GM06990 (cell line): Measurements from ENCODE around the gene NOD1.
A peak's percentile ranks its signal among the peaks of the same experiment; 100 is the strongest.
"Not testable (repeated sequence)": the region's sequence is repeated elsewhere in the genome, so short reads cannot be mapped to it uniquely, and the experiment has no call there.

Experiments used
- DNase-seq: peaks from one replicate; pipeline ENCODE4 v3.0.0-alpha.2; 2011; ENCODE audit not compliant: insufficient read length; ENCODE audit errors: extremely low read depth
- H3K27me3 ChIP-seq: replicated peaks from 2 replicates; pipeline ENCODE4 v1.6.0; 2011; ENCODE audit warnings: low read length; ENCODE audit not compliant: control insufficient read depth, insufficient read depth
- H3K36me3 ChIP-seq: 2 replicates; pipeline ENCODE4 v1.5.1; 2011; ENCODE audit warnings: low read length; ENCODE audit not compliant: control insufficient read depth, insufficient read depth
- H3K4me3 ChIP-seq: replicated peaks from 2 replicates; pipeline ENCODE4 v1.5.1; 2011; ENCODE audit warnings: low read depth, mild to moderate bottlenecking, control low read depth, low read length
- CTCF ChIP-seq: IDR thresholded peaks from 2 replicates; pipeline ENCODE4 v1.5.1; 2011; ENCODE audit warnings: low read length, control low read depth, mild to moderate bottlenecking, inconsistent platforms; ENCODE audit not compliant: insufficient read depth, poor library complexity, severe bottlenecking

Gene NOD1

GRCh38 chr7:30478349-30479201, at the start of gene NOD1:
NOD1 (minus strand) TSS chr7:30478784; CDS start chr7:30456921, 21,863 bp downstream.
- TF ChIP-seq CTCF, result no peak
- Histone ChIP-seq H3K27me3 (no peaks in the 10 kb centered on the region), H3K36me3 (no peaks in the 10 kb centered on the region), H3K4me3 (peak within 1 kb of the TSS; percentile 80)
- peak; percentile 86 for DNase-seq

GRCh38 chr7:30527297-30527696, 48.7 kb upstream of the NOD1 start:
- not testable (repeated sequence) for H3K36me3 ChIP-seq, DNase-seq, H3K27me3 ChIP-seq, H3K4me3 ChIP-seq

GRCh38 chr7:30526163-30526562, 47.6 kb upstream of the NOD1 start:
- Histone ChIP-seq H3K36me3 (no peaks in the 10 kb centered on the region), H3K27me3 (no peaks in the 10 kb centered on the region), H3K4me3 (no peak overlapping the region)
- no peak for DNase-seq
- TF ChIP-seq CTCF, result no peak

- Histone ChIP-seq H3K36me3 (no peaks in the 10 kb centered on the region), H3K27me3 (no peaks in the 10 kb centered on the region), H3K4me3 (no peak overlapping the region)
- DNase-seq, result no peak
- TF ChIP-seq CTCF, result no peak
Observed at GRCh38 chr7:30525429-30525828, 46.8 kb upstream of the NOD1 start.

- no peak for DNase-seq
- TF ChIP-seq CTCF, result no peak
- Histone ChIP-seq H3K4me3 (no peak overlapping the region), H3K36me3 (no peaks in the 10 kb centered on the region), H3K27me3 (no peaks in the 10 kb centered on the region)
Observed at GRCh38 chr7:30524545-30524944, 46.0 kb upstream of the NOD1 start.

GRCh38 chr7:30523466-30523865, 44.9 kb upstream of the NOD1 start:
- Histone ChIP-seq H3K27me3 (no peaks in the 10 kb centered on the region), H3K4me3 (no peak overlapping the region), H3K36me3 (no peaks in the 10 kb centered on the region)
- TF ChIP-seq CTCF, result no peak
- no peak for DNase-seq
